Endometrial microvascular endothelial cells (primary cell): ENCODE data around the gene FSD2. TPM values are rescaled to one million over a fixed set of nuclear protein-coding genes. Genes with fewer than 3 reads are reported as not detected.

Experiments used
- in situ Hi-C: cut with HindIII; loops from 2 replicates; pipeline ENCODE4 v1.10.0; 2017; ENCODE audit warnings: low sequenced_read_pairs, low pct_unique_long_range_greater_than_20kb; ENCODE audit errors: inconsistent ontology term
- total RNA-seq: library from RNA; depleted of rRNA; stranded (reverse); fragments of >200 nt; gene quantifications from one replicate; pipeline ENCODE4 v1.2.3, GENCODE V29; 2015; ENCODE audit errors: inconsistent ontology term

Gene FSD2, protein sequence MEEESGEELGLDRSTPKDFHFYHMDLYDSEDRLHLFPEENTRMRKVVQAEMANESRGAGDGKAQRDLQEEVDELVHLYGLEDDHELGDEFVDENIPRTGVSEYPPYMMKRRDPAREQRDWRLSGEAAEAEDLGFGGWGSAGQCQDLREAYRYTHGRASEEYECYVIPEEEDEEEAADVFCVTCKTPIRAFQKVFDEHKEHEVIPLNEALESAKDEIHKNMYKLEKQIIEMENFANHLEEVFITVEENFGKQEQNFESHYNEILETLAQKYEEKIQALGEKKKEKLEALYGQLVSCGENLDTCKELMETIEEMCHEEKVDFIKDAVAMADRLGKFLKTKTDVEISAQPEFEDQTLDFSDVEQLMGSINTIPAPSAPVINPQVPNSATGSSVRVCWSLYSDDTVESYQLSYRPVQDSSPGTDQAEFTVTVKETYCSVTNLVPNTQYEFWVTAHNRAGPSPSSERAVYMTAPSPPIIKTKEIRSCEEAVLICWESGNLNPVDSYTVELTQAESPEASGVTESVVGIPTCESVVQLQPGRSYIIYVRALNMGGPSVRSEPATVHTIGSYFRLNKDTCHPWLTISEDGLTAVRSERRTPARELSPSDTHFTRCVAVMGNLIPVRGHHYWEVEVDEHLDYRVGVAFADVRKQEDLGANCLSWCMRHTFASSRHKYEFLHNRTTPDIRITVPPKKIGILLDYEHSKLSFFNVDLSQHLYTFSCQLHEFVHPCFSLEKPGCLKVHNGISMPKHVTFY
- total RNA-seq: not detected

DNA sequence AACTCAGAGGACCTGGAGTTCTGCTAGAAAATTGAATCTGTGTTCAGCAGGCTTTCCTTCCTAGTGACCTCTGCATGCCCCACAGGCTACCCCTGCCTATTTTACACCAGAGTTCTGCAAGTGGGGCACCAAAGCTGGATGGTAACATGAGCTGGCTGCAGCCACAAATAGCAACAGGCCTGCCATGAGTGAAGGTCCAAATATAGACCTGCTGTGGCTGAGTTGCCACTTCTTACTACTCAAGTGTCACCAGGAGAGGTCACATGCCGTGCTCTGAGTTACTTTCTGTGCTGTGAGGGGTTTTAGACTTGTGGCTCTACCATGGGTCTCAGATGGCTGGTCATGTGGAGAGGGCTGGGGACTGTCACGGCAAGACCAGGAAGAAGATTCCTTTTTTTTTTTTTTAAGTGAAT is at the start of gene FSD2:
TSS of gene FSD2 (minus strand) at position 76 of the 413 bp plus-strand sequence. CDS start 18,679 bp downstream, outside the sequence.
- in situ Hi-C loops: no loop called here

DNA sequence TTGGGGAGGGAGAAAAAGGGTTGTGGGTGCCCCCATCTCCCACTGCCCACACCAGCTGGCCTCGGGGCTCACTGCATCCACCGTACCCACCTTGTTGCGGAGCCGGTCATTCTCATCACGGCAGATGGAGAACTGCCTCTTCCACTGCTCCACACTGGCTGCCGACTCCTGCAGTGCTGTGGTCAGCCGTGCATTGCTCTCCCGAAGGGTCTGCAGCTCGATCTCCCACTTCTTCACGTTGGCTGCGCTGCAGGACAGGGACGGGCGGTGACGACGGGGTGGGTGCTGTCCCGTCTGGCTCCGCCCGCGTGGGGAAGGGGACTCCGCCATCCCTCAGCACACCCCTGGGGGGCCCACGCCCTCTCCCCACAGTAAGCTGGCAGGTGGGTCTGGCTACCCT is 48.7 kb upstream of the FSD2 start:
- in situ Hi-C loops: no loop called here

DNA sequence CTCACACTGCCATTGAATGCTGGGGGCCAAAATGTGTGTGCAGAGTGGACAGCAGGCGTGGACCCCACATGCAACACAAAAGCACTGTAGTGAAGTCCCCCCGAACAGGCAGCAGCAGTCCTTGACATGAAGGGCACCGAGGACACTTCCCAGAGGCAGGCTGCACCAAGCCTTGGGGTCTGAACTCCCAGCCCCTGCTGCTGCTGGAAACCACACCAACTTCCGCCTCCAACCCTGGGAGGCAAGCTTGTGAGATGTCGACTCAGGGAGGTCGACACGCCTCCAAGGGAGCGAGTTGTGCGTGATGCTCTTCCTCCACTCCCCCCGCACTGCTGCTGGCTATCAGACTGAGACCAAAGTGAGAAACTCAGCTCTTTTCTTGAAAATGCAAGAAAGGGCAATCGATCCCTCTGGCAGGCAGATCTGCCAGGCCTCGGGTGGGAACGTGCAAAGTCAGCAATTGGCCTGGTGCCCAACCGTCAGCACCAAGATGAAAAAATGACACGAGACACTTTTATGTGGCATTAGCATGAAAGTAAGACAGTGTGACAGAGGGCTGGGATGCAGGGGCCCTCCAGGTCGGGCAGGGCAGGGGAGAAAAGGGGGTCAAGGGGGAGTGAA is 47.2 kb upstream of the FSD2 start:
- in situ Hi-C loops: no loop called here

DNA sequence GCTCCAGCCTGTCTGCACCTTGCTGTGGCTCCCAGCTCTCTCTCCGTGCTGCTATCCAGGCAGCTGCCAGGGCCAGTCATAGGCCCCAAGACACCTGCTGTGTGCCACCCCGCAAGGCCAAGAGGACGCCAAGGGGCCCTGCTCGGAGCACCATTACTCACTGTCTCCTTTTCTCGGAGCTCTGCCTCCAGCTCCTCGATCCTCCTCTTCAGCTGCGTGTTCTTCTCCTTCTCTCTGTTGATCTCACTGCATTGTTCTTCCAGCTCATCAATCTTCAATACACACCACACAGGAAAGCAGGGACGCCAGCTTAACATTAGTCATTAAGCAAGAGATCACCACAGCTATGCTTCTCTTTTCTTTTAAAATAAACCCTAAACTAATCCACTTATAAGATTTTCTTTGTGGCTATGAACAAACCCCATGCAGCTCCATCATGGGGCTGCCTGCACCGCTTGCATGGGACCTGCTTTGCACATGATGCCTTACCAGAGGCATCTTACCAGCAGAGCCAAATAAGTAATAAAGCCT is 46.2 kb upstream of the FSD2 start:
- in situ Hi-C loops: no loop called here

DNA sequence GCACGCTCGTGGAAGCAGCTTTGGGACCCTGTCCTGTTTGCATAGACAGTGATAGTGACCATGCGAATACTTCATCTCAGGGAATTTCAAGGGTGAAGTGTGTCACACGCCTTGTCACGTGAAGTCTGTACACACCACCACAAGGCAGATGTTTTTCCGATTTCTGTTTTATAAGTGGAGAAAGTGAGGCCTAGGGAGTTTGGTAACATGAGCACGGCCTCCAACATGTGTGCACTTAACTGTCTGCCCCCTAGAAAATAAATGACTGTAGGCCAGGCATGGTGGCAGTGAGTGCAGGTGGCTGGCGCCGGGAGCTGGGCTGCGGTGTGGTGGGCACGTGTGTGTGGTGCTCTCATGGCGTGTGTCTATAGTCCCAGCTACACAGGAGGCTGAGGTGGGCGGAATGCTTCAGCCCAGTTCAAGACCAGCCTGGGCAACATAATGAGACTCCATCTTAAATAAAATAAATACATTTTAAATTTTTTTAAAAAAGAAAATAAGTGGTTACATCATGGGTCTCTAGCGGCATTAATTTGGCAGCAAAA is 45.5 kb upstream of the FSD2 start:
- in situ Hi-C loops: no loop called here

DNA sequence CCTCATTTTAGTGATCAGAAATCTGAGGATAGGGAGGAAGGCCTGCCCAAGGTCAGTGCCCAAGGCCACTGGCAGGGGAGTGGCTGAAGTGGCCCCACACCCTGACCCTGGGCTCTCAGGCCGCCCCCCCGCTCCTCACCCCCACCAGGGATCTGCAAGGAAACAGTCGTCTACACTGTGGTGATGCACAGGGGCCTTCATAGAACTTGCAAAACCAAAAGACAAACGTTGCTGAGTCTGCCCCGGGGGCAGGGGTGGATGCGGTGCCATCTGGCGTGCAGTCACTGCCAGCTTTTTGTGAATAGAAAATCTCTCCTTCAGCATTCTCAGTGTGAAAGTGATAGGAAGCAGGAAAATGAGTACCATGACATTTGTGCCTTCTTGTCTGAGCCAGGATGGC is 44.9 kb upstream of the FSD2 start:
- in situ Hi-C loops: no loop called here

DNA sequence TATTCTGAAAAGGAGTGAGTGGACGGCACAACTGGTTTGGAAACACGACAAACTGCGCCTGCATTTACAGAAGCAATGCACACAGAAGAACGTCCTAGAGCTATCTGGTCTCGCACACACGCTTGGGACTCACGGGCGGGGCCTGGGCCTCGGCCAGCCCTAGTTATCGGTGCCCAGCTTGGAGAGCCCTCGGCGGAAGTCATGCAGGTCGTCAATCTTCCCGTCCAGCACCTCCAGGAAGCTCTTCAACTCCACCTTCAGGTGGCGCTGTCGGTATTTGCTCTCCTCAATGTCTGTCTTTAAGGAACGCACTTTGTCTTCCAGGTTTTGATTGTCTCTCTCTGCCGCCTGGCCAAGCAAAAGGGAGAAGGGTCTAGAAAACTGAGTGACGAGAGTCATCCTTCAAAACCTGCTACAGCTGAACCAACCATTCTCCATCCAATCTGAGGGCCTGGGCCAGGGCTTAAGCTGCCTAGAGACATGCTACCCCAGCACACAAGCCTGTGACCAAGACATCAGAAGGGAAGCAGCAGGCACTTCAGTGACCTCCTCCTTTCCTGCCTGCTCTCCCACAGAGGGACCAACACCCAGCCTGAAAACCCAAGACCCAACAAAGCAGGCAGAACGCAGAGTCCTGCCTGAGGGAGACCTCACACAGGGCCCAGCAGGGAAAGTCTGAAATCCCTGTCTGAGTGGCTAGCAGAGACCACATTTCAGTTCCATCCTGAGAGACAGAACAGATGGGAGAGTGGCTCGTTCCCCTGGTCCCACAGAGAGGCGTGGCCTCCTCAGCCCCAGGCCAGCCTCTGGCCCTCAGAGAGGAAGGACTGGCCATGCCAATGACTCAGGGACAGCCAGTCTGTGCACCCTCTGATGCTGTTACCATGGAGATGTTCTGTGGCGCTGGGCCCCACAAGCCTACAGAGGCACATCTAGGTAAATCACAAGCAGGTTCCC is 44.0 kb upstream of the FSD2 start:
- in situ Hi-C loops: no loop called here

DNA sequence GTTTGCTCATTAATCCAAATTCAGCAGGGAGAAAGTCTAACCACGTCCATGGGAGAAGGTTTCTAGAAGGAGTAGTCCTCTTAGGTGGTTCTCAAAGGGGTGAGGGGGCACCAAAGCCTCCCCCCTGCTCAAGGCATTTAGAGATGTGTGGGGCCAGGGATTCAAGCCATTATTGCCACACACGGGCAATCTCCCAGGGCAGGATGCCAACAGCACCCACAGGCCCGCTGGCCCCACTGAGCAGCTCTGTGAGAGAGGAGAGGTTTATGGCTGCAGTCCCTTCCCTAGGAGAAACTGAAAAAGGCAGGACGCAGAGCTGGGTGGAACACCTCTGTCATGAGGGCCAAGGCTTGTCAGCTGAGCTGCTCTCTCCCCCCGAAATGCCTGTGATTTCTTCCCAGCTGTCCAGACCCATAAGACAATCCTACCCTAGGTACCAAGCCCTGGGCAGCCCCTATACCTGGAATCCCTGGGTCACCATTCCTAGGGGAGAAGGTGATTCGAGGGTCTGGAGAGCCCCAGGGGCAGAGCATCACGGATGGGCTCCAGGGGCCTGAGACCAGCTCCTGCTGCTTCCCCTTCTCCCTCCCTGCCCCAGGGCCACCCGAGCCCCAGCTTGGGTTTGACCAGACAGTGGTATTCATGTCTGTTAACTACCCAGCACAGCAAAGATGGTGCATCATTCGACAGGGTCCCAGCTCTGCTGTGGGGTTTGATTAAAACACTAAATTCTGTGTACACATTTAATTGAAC is 42.5 kb upstream of the FSD2 start:
- in situ Hi-C loops: no loop called here

DNA sequence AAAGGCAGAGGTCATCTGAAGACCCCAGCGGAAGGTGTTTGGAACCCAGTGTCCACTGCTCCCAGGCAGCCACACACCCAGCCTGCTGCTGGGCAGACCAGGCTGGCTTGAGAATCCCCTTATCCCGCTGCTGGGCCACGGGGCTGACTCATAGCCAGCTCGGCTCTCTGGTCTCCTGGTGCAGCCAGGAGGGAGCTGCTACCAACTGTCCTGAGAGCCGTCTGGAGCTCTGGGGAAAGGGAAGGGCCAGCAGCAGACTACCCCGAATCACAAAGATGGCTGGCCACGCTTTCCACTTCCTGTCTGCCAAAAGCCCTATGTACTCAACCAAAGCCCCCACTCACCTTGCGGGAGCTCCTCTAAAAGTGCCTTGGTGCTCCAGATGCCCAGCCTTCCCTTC is 41.8 kb upstream of the FSD2 start:
- in situ Hi-C loops: no loop called here

DNA sequence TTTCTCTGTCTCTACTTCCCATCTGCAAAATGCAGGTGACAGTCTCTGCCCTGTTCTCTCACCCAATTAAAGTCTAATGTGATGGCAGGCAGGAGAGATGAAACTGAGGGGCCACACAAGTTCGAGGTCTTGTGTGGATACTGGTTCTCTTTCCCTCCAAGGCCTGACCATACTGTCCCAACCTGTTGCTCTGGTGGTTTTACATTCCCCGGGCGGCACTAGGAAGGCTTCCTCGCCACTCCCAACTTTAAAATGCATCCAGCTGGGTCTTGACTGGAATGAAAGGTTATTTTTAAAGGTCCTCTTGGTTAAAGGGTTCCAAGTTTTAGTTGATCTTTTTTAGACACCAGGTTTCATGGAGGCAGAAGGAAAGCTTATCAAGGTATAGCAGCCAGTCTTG is 40.8 kb upstream of the FSD2 start:
- in situ Hi-C loops: no loop called here

DNA sequence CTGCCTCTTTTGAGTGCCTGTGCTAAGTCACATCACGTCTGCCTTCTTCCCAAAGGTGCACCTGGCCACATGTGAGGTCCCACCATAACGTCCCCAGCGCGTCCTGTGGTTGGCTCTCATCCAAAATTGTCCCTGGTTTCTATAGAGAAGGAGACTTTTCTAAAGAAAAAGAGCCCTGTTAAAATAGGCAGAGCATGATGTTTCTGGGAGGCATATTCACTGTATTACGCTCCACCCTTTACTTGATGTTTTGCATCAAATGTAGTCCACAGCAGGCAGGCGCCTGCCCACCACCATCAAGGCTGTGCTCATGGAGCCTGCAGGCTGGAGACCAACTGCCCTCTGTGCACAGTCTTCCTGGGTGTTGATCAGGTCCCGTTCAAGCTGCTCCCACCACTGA is 39.8 kb upstream of the FSD2 start:
- in situ Hi-C loops: no loop called here

DNA sequence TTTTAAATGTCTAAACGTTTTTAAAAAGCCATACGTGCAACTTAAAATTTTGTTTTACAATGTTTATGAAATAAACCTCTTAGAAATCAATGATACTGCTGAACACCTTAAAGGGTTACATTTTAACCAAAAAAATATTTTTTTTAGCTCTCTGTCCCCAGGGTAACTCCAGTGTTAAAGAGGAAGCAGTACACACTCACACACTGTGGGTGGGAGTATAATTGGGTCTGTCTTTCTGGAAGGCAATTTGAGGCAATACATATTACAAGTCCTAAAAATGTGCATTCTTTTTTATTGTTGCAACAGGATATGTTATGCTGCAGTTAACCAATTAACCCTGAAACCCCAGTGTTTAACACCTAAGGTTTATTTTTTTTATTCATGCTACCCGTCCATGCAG is 37.7 kb upstream of the FSD2 start:
- in situ Hi-C loops: no loop called here

DNA sequence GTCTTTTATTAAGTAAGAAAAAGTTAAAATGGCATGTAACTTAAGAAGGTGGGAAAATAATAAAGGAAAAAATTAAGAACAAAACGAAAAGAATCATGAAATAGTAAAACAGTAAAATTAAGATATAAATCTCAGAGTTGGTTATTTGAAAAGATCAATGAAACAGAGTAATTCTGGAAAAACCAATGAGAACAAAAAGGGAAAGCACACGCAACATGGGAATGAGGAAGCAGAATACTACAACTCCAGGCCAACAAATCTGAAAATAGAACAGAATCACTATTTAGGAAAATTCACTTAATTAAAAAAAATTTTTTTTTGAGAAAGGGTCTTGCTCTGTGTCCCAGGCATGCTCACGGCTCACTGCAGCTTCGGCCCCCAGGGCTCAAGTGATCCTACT is 34.3 kb upstream of the FSD2 start:
- in situ Hi-C loops: no loop called here

DNA sequence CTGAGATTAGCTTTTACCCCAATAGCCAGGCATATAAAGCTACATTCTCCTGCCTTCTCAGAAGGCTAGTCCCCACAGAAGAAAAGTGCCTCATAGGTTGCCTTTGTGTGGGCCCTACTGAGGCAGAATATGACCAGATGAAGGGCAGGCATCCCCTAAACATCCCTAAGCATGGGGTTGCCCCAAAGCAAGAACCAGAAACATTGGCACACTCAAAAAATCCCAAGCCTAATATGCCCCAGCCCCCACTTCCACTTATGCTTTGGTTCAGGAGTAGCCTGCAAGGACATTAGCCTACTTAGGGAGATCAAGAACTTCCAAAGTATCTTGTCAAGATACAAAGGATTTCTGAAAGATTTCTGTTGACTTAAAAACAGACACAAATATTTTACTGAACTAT is 33.3 kb upstream of the FSD2 start:
- in situ Hi-C loops: no loop called here

DNA sequence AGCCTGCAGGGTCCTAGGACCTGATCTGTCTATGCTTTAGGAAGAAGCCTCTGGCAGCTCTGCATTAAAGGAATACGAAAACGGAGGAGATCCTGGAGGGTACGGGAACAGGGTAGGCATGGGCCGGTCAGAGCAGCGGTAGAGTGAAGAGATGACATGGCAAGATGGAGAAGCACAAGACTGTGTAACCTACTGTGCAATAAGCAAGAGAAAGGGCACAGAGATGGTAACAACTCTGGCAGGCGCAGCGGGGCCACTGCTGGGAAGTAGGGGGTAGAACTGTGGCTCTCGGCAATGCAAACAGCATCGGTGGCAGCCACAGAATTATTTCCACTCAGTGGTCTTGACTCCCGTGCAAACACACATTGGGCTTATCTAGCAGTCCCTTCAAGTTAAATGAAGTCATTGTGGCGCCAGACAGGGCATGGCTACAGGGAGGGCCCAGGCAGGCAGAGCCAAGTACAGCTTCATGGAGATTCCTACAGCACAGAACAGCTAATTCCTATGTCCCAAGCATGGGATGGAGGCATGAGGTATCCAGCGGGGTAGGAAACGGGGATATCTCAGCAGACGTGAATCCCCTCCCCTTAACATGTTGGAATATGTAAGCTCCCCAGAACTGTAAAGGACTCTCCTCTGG is 32.3 kb upstream of the FSD2 start:
- in situ Hi-C loops: no loop called here

DNA sequence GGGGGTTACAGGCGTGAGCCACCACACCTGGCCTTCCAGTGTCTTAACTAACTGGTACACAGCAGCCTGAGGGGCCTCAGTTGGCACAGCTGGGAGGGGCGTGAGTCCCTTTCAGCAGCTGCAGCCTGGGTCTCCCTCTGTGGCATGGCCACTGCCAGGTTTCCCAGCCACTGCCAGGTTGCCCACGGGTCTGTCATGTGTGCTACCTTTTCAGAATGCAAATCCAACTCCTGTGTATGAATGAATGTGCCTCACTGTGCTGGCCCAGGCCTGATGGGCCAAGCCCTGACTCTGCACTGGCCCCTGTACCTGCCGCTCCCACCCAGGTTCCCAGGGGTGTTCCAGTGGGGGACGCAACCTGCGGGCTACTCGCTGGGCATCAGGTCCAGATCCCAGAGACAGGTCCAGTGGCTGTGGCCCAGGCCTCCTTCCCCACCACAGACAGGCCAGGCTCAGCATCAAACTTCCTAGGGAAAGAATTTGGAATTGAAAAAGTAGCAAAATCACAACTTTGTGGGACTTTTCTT is 29.6 kb upstream of the FSD2 start:
- in situ Hi-C loops: no loop called here

DNA sequence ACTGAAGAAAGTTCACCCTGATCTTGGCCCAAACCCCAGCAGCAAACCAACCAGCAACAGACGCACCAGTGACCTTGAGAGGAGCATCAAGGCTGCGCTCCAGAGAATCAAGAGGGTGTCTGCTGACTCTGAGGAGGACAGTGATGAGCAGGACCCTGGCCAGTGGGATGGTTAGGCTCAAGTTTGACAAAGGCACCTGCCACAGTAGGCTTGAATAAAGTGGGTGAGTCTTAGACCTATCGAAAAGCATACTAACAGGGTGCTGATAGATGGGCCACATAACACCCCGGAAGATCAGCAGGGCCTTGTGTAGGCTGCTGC is 27.5 kb upstream of the FSD2 start:
- in situ Hi-C loops: no loop called here
